ENCODE data around the gene SYT12.

GRCh38 chr11:66987158-66987620 is 35.7 kb upstream of the SYT12 start:
- TF ChIP-seq ZBTB33 (IDR thresholded peaks at IDR 0.05; ENCODE audit: borderline replicate concordance, low read depth) (no peak), RFX5 (IDR thresholded peaks at IDR 0.05; ENCODE audit: low read length) (no peak), CTCF (IDR thresholded peaks at IDR 0.05) (no peak), MXI1 (IDR thresholded peaks at IDR 0.05; ENCODE audit: low read depth, low read length) (no peak), FOXJ3 (CRISPR knock-in tag; IDR thresholded peaks at IDR 0.05) (no peak), RAD21 (IDR thresholded peaks at IDR 0.05; ENCODE audit: low read length) (no peak), EP300 (IDR thresholded peaks at IDR 0.05; ENCODE audit: borderline replicate concordance in 1 of 2, low read depth in 1 of 2, low read length in 1 of 2) (no peak), POLR2AphosphoS5 (IDR thresholded peaks at IDR 0.05; ENCODE audit: low read depth, low read length) (no peak)
